ENCODE data around the gene TWSG1.
"Not testable (repeated sequence)": the region's sequence is repeated elsewhere in the genome, so short reads cannot be mapped to it uniquely, and the experiment has no call there.

The TWSG1 gene

GRCh38 chr18:9336827-9337226 is 2.3 kb downstream of the TWSG1 start:
- DNase-seq: no peak

DNA sequence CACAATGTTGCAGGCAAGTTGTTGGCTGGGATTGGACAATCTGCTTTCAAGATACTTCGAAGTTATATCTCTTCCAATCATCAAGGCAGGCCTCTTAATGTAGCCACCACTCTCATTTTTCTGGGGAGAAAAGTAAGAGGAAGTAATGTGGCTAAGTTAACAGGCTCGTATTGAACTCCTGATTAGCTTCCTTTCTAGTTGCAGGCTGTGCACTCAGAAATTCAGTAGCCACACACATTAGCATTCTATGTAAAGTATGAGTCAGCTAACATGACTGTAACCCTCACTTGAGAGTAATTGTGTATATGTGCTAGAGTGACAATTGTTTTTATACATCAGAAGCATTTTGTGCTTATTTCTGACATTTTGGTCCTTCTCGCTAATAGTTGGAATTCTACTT is 3.3 kb downstream of the TWSG1 start:
- DNase-seq: no peak

- no peak for DNase-seq
These were observed 5.9 kb downstream of the TWSG1 start for GRCh38 chr18:9340472-9340871.

- DNase-seq: no peak
These were observed 9.0 kb downstream of the TWSG1 start for GRCh38 chr18:9343577-9343976.

- no peak for DNase-seq
These were observed 12.2 kb downstream of the TWSG1 start for GRCh38 chr18:9346775-9347174.

DNA sequence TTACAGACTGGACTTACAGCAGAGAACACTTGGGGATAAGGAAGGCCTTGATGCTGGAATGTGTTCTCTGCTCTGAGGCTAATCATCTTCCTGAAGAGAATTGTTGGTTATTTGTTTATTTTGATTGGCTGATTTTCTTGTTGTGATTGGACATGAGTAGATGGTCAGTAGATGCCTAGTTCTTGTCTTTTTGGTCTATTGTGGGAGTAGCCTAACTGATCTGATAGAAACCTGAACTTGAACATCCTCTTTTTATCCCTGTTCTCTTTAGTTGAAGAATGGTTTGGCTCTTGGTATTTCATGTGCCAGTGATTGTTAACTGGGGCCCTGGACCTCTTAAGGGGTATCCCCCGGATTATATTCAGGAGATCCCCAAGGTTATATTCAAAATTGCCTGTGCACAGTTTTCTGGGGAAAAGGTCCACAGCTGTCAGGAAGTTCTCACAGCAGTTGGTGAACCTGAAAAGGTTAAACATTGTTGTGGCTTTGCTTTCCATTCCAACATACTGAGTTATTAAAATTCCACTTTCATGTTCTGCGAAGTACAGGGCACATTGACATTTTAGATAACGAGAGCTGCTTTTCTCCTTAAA is 13.6 kb downstream of the TWSG1 start:
- DNase-seq: no peak

DNA sequence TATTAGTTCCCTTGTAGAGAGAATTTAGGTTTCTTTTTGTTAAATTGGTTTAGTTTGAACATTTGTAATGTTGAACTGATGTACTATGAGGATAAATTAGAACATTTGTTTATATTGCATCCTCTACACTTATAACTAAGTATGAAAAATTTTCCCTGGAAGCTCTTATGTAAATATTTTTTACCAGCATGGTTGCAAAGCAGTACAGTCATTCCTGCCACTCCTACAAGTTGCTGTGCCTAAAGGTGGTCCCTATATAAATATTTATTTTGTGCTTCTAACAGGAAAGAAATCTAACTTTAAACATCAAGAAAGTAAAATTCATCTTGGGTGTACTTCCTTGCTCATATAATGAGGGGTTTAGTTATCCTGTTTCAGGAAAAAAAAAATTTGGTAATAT is 14.2 kb downstream of the TWSG1 start:
- DNase-seq: no peak

GRCh38 chr18:9353596-9353995 is 19.0 kb downstream of the TWSG1 start:
- no peak for DNase-seq

- no peak for DNase-seq
These were observed 19.7 kb downstream of the TWSG1 start for GRCh38 chr18:9354256-9354655.

DNA sequence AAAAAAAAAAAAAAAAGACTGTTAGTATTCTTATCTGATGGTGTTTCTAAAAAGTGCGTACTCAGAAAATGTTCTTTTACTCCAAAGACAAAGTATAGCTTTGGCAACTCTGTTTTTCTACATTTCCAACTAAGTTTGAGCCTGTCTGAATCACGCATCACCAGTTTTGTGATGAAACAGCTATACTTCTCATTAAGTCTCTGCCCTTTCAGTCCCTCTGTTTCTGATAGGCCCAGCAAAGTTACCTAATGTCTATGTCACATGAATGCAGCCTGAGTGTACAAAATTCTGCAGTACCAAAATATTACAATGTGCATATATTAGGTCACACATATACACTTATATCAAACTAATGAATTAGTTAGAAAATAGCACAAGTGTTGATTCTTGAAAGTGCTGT is 22.4 kb downstream of the TWSG1 start:
- DNase-seq: no peak

DNA sequence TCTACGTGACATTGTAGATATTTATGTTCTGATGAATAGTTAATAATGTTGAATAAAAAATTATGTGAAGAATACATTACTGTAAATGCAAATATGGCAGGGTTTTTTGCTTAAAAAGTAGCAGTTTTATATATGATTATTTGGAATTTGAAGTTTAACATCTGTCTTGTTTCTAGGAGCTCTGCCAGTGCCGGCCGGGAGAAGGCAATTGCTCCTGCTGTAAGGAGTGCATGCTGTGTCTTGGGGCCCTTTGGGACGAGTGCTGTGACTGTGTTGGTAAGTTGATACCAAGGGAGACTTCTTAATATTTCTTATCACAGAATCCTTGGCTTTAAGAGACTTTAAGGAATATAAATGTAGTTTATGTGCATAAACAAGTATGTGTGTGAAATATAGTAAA is 25.2 kb downstream of the TWSG1 start:
- DNase-seq: no peak

DNA sequence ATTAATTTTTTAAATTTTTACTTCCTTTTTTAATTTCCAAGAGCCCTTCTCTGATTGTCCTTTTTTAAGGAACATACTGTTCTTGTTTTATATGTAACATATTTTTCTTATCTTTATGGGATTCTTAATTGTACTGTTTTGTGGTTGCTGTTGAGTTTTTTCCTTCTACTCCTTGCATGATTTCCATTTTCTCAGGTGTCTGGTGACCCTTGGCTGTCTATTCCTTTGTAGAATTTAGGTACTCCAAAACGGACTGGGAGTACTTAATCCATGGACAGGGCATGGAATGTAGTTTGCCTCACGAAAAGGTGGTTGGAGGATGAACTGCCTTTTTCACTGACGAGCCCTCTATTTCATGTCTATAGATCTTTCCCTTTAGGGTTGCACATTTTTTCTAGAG is 26.6 kb downstream of the TWSG1 start:
- no peak for DNase-seq

GRCh38 chr18:9362869-9363268 is 28.3 kb downstream of the TWSG1 start:
- no peak for DNase-seq

DNA sequence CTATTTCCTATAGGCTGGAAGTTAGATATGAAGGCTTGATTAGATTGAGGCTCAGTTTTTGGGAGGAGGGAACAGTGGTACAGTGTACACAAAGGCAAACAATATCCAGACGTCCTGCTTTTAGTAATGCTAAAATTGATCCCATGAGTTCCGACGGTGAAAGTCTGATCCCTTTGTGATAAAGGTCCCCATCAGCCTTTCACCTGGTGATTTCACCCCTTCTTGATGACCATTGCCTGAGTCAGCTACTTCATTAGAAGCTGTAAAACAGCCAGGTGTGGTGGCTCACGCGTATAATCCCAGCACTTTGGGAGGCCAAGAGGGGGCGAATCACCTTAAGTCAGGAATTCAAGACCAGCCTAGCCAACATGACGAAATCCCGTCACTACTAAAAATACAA is 29.7 kb downstream of the TWSG1 start:
- no peak for DNase-seq

DNA sequence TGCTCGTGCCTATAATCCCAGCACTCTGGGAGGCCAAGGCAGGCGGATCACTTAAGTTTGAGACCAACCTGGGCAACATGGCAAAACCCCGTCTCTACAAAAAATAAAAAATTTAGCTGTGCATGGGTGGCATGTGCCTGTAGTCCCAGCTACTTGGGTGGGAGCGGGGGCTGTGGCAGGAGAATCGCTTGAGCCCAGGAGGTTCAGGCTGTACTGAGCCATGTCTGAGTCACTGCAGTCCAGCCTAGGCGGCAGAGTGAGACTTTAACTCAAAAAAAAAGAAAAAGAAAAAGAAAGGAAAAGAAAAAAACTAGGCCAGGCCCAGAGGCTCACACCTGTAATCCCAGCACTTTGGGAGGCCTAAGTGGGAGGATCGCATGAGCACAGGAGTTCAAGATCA is 30.8 kb downstream of the TWSG1 start:
- no peak for DNase-seq

DNA sequence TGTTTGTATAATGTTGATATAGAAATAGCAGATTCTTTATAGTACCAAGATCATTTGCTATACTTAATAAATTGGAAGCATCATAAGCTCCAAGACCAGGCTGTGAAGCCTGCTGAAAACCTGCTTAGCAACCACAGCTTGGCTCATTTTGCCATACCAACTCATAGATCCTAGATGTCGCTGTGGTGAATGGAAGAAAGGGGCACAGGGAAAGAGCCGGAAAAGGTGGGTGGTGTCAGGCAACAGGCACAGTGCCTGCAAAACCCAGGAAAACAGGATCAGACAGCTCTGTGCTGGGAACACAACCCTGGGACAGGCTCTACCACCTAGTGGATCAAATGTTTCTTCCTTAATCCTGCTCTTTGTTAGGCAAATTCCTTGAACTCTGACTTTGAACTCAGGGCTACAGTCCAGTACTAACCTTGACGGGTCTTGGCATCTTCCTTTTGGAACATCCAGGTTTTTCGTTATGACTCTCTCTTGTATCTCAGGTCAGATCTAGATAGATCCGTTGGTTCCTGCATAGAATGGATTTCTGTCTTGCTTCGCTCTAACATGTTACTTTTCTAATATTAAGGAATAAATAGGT is 31.6 kb downstream of the TWSG1 start:
- no peak for DNase-seq

DNA sequence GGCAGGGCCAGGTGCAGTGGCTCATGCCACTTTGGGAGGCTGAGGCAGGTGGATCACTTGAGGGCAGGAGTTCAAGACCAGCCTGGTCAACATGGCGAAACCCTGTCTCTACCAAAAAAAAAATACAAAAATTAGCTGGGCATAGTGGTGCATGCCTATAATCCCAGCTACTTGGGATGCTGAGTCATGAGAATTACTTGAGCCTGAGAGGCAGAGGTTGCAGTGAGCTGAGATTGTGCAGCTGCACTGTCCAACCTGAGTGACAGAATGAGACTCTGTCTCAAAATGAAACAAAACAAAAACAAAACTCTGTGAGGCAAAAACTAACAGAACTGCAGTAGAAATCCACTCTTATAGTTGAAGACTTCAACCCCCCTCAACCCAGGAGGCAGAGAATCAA is 38.7 kb downstream of the TWSG1 start:
- DNase-seq: not testable (repeated sequence)

DNA sequence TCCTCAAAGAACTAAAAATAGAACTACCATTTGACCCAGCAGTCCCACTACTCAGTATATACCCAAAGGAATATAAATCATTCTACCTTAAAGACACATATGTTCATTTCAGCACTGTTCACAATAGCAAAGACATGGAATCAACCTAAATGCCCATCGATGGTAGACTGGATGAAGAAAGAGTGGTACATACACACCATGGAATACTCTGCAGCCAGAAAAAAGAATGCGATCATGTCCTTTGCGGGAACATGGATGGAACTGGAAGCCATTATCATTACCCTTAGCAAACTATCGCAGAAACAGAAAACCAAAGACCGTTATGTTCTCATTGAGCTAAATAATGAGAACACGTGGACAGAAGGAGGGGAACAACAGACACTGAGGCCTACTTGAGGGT is 44.5 kb downstream of the TWSG1 start:
- DNase-seq: no peak

DNA sequence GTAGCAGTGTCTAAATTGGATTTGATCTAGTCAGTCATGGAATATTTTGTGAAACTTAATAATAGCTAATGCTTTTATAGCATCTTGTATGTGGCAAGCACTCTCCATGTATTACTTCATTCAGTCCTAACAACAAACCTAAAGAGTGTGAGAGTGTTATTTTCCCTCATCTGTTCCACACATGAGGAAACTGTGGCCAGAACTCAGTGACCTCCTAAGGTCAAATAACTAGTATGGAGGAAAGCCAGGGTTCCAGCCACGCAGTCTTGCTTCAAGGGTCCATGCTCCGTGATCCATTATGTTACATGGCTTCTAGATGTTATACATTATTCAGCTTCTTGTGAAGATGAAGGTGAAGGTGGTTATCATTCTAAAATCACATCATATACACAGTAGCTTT is 45.5 kb downstream of the TWSG1 start:
- no peak for DNase-seq

- no peak for DNase-seq
These were observed 46.2 kb downstream of the TWSG1 start for GRCh38 chr18:9380621-9381395.

DNA sequence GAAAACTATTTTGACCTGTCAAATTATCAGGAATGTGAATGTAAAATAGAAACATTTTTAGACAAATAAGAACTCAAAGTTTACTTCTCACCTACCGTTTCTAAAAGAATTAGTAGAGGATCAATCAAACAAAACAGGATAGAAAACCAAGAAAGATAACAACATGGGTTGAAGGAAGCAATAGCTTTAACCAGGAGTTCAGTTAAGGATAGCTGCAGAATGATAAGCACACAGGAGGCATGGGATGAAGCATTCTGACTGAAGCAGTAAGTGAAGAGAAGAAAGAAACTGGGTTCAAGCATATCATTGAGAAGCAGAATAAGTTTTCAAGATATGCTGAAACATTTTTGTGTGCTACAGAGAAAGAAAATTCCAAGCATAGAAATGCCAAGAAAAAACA is 52.3 kb downstream of the TWSG1 start:
- no peak for DNase-seq

- DNase-seq: no peak
These were observed 53.3 kb downstream of the TWSG1 start for GRCh38 chr18:9387891-9388290.

DNA sequence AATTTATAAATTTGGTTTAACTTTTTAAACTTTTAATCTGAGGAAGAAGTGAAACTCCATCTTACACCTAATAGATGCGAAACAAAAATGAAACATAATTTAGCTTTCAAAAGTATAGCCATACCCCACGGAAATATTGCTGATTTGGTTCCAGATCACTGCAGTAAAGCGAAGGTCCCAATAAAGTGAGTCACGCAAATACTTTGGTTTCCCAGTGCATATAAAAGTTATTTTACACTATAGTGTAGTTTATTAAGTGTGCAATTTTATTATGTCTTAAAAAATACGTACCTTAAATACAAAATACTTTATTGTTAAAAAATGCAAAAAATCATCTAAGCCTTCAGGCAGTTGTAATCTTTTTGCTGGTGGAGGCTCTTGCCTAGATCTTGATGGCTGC is 55.1 kb downstream of the TWSG1 start:
- DNase-seq: no peak

GRCh38 chr18:9392726-9393125 is 58.2 kb downstream of the TWSG1 start:
- no peak for DNase-seq

- no peak for DNase-seq
These were observed 59.5 kb downstream of the TWSG1 start for GRCh38 chr18:9394046-9394445.
